Panc1 (cell line): ENCODE data around the gene METTL15. TPM values are rescaled to one million over a fixed set of nuclear protein-coding genes. Genes with fewer than 3 reads are reported as not detected.

Source experiments
- ATAC-seq: fragments of 200-7000 bp; cut with Tn5 transposase; 2 replicates; pipeline ENCODE4 v1.9.1; 2020; ENCODE audit warnings: mild to moderate bottlenecking, moderate library complexity
- BruUV-seq: library from RNA; stranded (reverse); fragments of 400-500 nt; replicated peaks from 2 replicates; lab custom pipeline; 2021; lab: Mats Ljungman, UMichigan
- CTCF ChIA-PET: fragments of 300-600 bp; sonication (Branson Sonifier 250); formaldehyde crosslinking; loops from one replicate; lab custom pipeline; 2022; ENCODE audit warnings: antibody characterized with exemption; lab: Charles Lee
- POLR2A ChIA-PET: fragments of 300-600 bp; sonication (Branson Sonifier 250); formaldehyde crosslinking; loops from one replicate; lab custom pipeline; 2022; ENCODE audit warnings: antibody characterized with exemption; lab: Charles Lee
- DNase-seq: peaks from one replicate; pipeline ENCODE4 v3.0.0-alpha.2; 2010; ENCODE audit warnings: low read depth, low spot score
- H3K27ac ChIP-seq: 2 replicates; pipeline ENCODE4 v1.5.1; 2011; ENCODE audit warnings: mild to moderate bottlenecking, low read length, inconsistent platforms
- H3K27me3 ChIP-seq: fragments of 200-500 bp; sonication (Bioruptor generic); 2 replicates; pipeline ENCODE4 v1.6.0; 2014; ENCODE audit warnings: low read length, inconsistent platforms; ENCODE audit not compliant: control insufficient read depth, insufficient read depth
- H3K36me3 ChIP-seq: fragments of 200-500 bp; sonication (Bioruptor generic); 2 replicates; pipeline ENCODE4 v1.5.1; 2014; ENCODE audit warnings: inconsistent platforms, mild to moderate bottlenecking, low read length, moderate library complexity; ENCODE audit not compliant: control insufficient read depth, insufficient read depth
- H3K4me1 ChIP-seq: 2 replicates; pipeline ENCODE4 v1.5.1; 2011; ENCODE audit warnings: inconsistent platforms, mild to moderate bottlenecking, low read length, moderate library complexity; ENCODE audit not compliant: control insufficient read depth, insufficient read depth
- H3K4me3 ChIP-seq, 2 experiments: 2 replicates each; pipeline ENCODE4 v1.5.1; 2011 to 2012; ENCODE audit warnings: low read depth in 2 of 2, low read length in 2 of 2, mild to moderate bottlenecking in 2 of 2, inconsistent platforms in 1 of 2, moderate library complexity in 1 of 2
- H3K9me3 ChIP-seq: fragments of 200-500 bp; sonication (Bioruptor generic); 2 replicates; pipeline ENCODE4 v1.5.1; 2014; ENCODE audit warnings: low read depth, mild to moderate bottlenecking, inconsistent platforms, low read length, moderate library complexity; ENCODE audit not compliant: control insufficient read depth, insufficient read depth
- CTCF ChIP-seq: fragments of 450-650 bp; IDR thresholded peaks from 2 replicates; pipeline ENCODE4 v1.5.1; 2017; ENCODE audit warnings: mild to moderate bottlenecking
- POLR2AphosphoS5 ChIP-seq: IDR thresholded peaks from 2 replicates; pipeline ENCODE4 v1.6.1; 2012; ENCODE audit warnings: mild to moderate bottlenecking, low read depth, low read length, moderate library complexity
- REST ChIP-seq, 2 experiments: IDR thresholded peaks; 2 replicates each; pipeline ENCODE4 v1.6.1; 2011 to 2012; ENCODE audit warnings: low read depth in 2 of 2, control low read depth in 1 of 2, low read length in 1 of 2, mild to moderate bottlenecking in 1 of 2, moderate library complexity in 1 of 2; ENCODE audit not compliant: insufficient read depth in 1 of 2
- SIN3A ChIP-seq: IDR thresholded peaks from 2 replicates; pipeline ENCODE4 v1.6.1; 2012; ENCODE audit warnings: low read depth, mild to moderate bottlenecking, low read length, moderate library complexity, borderline replicate concordance; ENCODE audit not compliant: insufficient read depth
- TCF7L2 ChIP-seq: IDR thresholded peaks from 2 replicates; pipeline ENCODE4 v1.6.1; 2011; ENCODE audit warnings: mild to moderate bottlenecking, low read depth, low read length, inconsistent platforms
- in situ Hi-C: cut with HindIII; loops from 2 replicates; pipeline ENCODE4 v1.10.0; 2016; ENCODE audit warnings: low sequenced_read_pairs, low pct_unique_long_range_greater_than_20kb
- intact Hi-C: fragments of 100-400 bp; cut with micrococcal nuclease; formaldehyde crosslinking; loops from one replicate; pipeline ENCODE4 v1.10.0; 2022; ENCODE audit not compliant: unreplicated experiment
- total RNA-seq: library from RNA; stranded (reverse); gene quantifications from one replicate; pipeline ENCODE4 v1.2.1, GENCODE V29; 2021; ENCODE audit not compliant: unreplicated experiment

The METTL15 gene
- total RNA-seq, 1 experiment from 2014 or later, result 11.4 TPM

GRCh38 chr11:28170759-28171158 is 62.6 kb downstream of the METTL15 start:
- BruUV-seq, result no TSS peak
- no peaks in the 10 kb centered on the region for H3K36me3 ChIP-seq
- no peaks in the 10 kb centered on the region for H3K27me3 ChIP-seq
- H3K4me1 ChIP-seq, result peaks cover under 1% of the 10 kb centered on the region; the same call in 1 of the 2 replicates
- POLR2A ChIA-PET, result interaction anchor here (1.1 kb wide), 1 partner anchor 22 kb away, joined by 3 read pairs; no protein-coding TSS in a partner anchor
- H3K27ac ChIP-seq, result no peak overlapping the region
- no peak for TF ChIP-seq POLR2AphosphoS5
- TF ChIP-seq CTCF, result no peak
- TF ChIP-seq TCF7L2, result no peak
- no peak for TF ChIP-seq REST (IDR thresholded peaks at IDR 0.05; ENCODE audit: insufficient read depth in 1 of 2, low read depth in 2 of 2, low read length in 1 of 2)
- TF ChIP-seq SIN3A, result no peak
- intact Hi-C loops, result no loop called here
- peaks cover 6% of the 10 kb centered on the region; the same call in 1 of the 2 replicates for H3K9me3 ChIP-seq
- no peak overlapping the region for H3K4me3 ChIP-seq
- CTCF ChIA-PET, result no interaction called here
- ATAC-seq, result no peak
- in situ Hi-C loops, result no loop called here
- DNase-seq, result no peak

- CTCF ChIA-PET, result no interaction called here
- Histone ChIP-seq H3K4me3 (no peak overlapping the region), H3K27me3 (no peaks in the 10 kb centered on the region), H3K9me3 (peaks cover 3% of the 10 kb centered on the region; the same call in 1 of the 2 replicates), H3K4me1 (peaks cover 6% of the 10 kb centered on the region; the same call in 1 of the 2 replicates), H3K36me3 (no peaks in the 10 kb centered on the region), H3K27ac (peak overlapping the region; percentile 44; the same call in 1 of the 2 replicates)
- TF ChIP-seq REST (IDR thresholded peaks at IDR 0.05; ENCODE audit: insufficient read depth in 1 of 2, low read depth in 2 of 2, low read length in 1 of 2), result no peak
- in situ Hi-C loops (no loop called here), intact Hi-C loops (no loop called here)
- no peak for ATAC-seq
- POLR2A ChIA-PET, result no interaction called here
- BruUV-seq, result no TSS peak
- peak; percentile 7 for DNase-seq
Measured at GRCh38 chr11:28176351-28176750, 68.2 kb downstream of the METTL15 start.
